ENCODE data around the gene MAFF.

DNA sequence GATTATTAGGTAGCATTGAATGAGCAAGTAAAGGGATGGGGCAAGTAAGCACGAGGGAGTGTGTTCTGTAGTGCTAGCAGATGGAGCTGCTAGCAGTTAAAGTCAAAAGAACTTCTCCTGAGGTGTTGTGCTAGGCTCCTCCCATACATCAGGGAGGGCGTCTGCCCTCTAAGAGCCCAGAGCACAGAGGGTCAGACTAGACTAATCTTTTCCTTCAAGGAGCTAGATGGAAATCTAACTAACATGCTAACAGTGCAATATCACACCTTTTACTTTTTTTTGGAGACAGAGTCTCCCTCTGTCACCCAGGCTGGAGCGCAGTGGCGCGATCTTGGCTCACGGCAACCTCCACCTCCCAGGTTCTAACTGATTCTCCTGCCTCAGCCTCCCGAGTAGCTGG, 17.0 kb upstream of the MAFF start:
- TF ChIP-seq, protein P1, sequence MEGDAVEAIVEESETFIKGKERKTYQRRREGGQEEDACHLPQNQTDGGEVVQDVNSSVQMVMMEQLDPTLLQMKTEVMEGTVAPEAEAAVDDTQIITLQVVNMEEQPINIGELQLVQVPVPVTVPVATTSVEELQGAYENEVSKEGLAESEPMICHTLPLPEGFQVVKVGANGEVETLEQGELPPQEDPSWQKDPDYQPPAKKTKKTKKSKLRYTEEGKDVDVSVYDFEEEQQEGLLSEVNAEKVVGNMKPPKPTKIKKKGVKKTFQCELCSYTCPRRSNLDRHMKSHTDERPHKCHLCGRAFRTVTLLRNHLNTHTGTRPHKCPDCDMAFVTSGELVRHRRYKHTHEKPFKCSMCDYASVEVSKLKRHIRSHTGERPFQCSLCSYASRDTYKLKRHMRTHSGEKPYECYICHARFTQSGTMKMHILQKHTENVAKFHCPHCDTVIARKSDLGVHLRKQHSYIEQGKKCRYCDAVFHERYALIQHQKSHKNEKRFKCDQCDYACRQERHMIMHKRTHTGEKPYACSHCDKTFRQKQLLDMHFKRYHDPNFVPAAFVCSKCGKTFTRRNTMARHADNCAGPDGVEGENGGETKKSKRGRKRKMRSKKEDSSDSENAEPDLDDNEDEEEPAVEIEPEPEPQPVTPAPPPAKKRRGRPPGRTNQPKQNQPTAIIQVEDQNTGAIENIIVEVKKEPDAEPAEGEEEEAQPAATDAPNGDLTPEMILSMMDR (IDR thresholded peaks at IDR 0.05): no peak
- TF ChIP-seq POLR2AphosphoS5 (IDR thresholded peaks at IDR 0.05; ENCODE audit: low read depth, low read length): no peak
- TF ChIP-seq, protein P2, sequence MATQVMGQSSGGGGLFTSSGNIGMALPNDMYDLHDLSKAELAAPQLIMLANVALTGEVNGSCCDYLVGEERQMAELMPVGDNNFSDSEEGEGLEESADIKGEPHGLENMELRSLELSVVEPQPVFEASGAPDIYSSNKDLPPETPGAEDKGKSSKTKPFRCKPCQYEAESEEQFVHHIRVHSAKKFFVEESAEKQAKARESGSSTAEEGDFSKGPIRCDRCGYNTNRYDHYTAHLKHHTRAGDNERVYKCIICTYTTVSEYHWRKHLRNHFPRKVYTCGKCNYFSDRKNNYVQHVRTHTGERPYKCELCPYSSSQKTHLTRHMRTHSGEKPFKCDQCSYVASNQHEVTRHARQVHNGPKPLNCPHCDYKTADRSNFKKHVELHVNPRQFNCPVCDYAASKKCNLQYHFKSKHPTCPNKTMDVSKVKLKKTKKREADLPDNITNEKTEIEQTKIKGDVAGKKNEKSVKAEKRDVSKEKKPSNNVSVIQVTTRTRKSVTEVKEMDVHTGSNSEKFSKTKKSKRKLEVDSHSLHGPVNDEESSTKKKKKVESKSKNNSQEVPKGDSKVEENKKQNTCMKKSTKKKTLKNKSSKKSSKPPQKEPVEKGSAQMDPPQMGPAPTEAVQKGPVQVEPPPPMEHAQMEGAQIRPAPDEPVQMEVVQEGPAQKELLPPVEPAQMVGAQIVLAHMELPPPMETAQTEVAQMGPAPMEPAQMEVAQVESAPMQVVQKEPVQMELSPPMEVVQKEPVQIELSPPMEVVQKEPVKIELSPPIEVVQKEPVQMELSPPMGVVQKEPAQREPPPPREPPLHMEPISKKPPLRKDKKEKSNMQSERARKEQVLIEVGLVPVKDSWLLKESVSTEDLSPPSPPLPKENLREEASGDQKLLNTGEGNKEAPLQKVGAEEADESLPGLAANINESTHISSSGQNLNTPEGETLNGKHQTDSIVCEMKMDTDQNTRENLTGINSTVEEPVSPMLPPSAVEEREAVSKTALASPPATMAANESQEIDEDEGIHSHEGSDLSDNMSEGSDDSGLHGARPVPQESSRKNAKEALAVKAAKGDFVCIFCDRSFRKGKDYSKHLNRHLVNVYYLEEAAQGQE (IDR thresholded peaks at IDR 0.05; ENCODE audit: insufficient read depth in 1 of 2, low read depth in 2 of 2, low read length in 1 of 2): no peak
- TF ChIP-seq SIN3A (IDR thresholded peaks at IDR 0.05; ENCODE audit: borderline replicate concordance, insufficient read depth, low read depth, low read length): no peak
- TF ChIP-seq TCF7L2 (IDR thresholded peaks at IDR 0.05; ENCODE audit: low read depth, low read length): no peak

All from Panc1 (cell line).